Measurements from ENCODE around the gene PSMF1. TPM values are rescaled to one million over a fixed set of nuclear protein-coding genes. Genes with fewer than 3 reads are reported as not detected.
A peak's percentile ranks its signal among the peaks of the same experiment; 100 is the strongest.

Gene PSMF1
- total and polyA plus RNA-seq, 2 of the 13 experiments (the other 11 are each of a cell fraction or from before 2014, with no cell fraction given), result 82.5 to 86.0 TPM

- TF ChIP-seq ASH2L (IDR thresholded peaks at IDR 0.05; ENCODE audit: insufficient read length, low read depth, low read length), result no peak
- peak; percentile 75 for TF ChIP-seq TFDP1 (CRISPR knock-in tag; IDR thresholded peaks at IDR 0.05; ENCODE audit: borderline replicate concordance)
- peak; percentile 24; the same call in 1 of the 2 replicates for TF ChIP-seq SP4 (CRISPR knock-in tag; IDR thresholded peaks at IDR 0.05)
- 0 out of 2 replicates have a peak, but pooled peaks have one; percentile 19 for TF ChIP-seq KAT8 (CRISPR knock-in tag; IDR thresholded peaks at IDR 0.05)
These were observed 66.4 kb downstream of the PSMF1 start, which contains the start of gene TMEM74B (continued) for GRCh38 chr20:1184638-1185315.

GRCh38 chr20:1185316-1185741 is 66.9 kb downstream of the PSMF1 start:
- in situ Hi-C loops (cut with HindIII; ENCODE audit: extremely low pct_ligation_motif_present, low pct_unique_long_range_greater_than_20kb) (loop anchor here (5.0 to 10.0 kb wide), 3 partner anchors 68 to 371 kb away; partner anchors contain the start of gene PSMF1), intact Hi-C loops (cut with micrococcal nuclease; ENCODE audit: unreplicated experiment) (loop anchor here (10.0 kb wide), 1 partner anchor 371 kb away; no protein-coding TSS in a partner anchor)
- DNase-seq (ENCODE audit: low spot score) (no peak), FAIRE-seq (no peak), ATAC-seq (peak; percentile 18)
- no TSS peak for BruUV-seq (replicated peaks)
- no peaks in the 10 kb centered on the region for H3K79me2 ChIP-seq (ENCODE audit: insufficient read depth, low read length)
- H2AFZ ChIP-seq (ENCODE audit: low read length), result no peak overlapping the region
- H3K4me1 ChIP-seq (ENCODE audit: insufficient read depth, low read length), result peaks cover 60% of the 10 kb centered on the region
- no peaks in the 10 kb centered on the region; a peak in 1 of 5 replicates for H3K27me3 ChIP-seq (ENCODE audit: control insufficient read depth in 1 of 2, insufficient read depth in 2 of 2, low read length in 2 of 2)
- ChIA-PET CTCF (ENCODE audit: low intra/inter-chr PET ratio, low total read pairs) (interaction anchor here (1.6 to 2.7 kb wide), 4 partner anchors 28 to 369 kb away, joined by 4 to 12 read pairs (median 4); no protein-coding TSS in a partner anchor), POLR2A (no interaction called here)
- H3K9me3 ChIP-seq (ENCODE audit: low read length), result no peaks in the 10 kb centered on the region
- peaks cover 0 to 4% of the 10 kb centered on the region in 2 experiments; a peak in 1 of 5 replicates for H3K36me3 ChIP-seq (replicated peaks in 1 of 2; ENCODE audit: control insufficient read depth in 1 of 2, insufficient read depth in 2 of 2, low read length in 2 of 2)
- no peaks in the 10 kb centered on the region for H4K20me1 ChIP-seq (ENCODE audit: insufficient read depth, low read length)
- peak overlapping the region; percentile 56 to 75 (median 69) for H3K4me3 ChIP-seq (replicated peaks in 1 of 3; ENCODE audit: insufficient read depth in 1 of 3, low read depth in 2 of 3, low read length in 3 of 3)
- peak overlapping the region; percentile 68 for H3K9ac ChIP-seq (ENCODE audit: insufficient read depth, low read depth, low read length)
- H3K27ac ChIP-seq (ENCODE audit: extremely low read length, insufficient read depth, low read length), result no peak overlapping the region
- under 1% methylated on average over 20 of the region's 54 CpGs for WGBS (ENCODE audit: low lambda C conversion rate)
- peak overlapping the region; percentile 81 for H3K4me2 ChIP-seq (ENCODE audit: low read depth, low read length)
- TF ChIP-seq ZBTB34 (CRISPR knock-in tag; IDR thresholded peaks at IDR 0.05), result no peak
- 0 out of 2 replicates have a peak, but pooled peaks have one; percentile 61 for TF ChIP-seq THAP7 (CRISPR knock-in tag; IDR thresholded peaks at IDR 0.05)
- TF ChIP-seq ZNF234 (CRISPR knock-in tag; conservative IDR thresholded peaks at IDR 0.05), result no peak
- no peak for TF ChIP-seq DZIP1 (CRISPR knock-in tag; IDR thresholded peaks at IDR 0.05)
- 0 out of 2 replicates have a peak, but pooled peaks have one; percentile 6 for TF ChIP-seq KDM3A (CRISPR knock-in tag; IDR thresholded peaks at IDR 0.05; ENCODE audit: low read depth)
- TF ChIP-seq MNT (IDR thresholded peaks at IDR 0.05), result no peak
- TF ChIP-seq TEAD3 (CRISPR knock-in tag; optimal IDR thresholded peaks at IDR 0.05; ENCODE audit: borderline replicate concordance), result peak; percentile 2
- no peak for TF ChIP-seq ZNF878 (CRISPR knock-in tag; IDR thresholded peaks at IDR 0.05)
